HUDEP-2 (cell line): ENCODE results near the gene GCLM.
"Not testable (repeated sequence)": the region's sequence is repeated elsewhere in the genome, so short reads cannot be mapped to it uniquely, and the experiment has no call there.

Source experiments
- DNase-seq, 76 experiments: peaks; one replicate each; lab custom pipeline; 2025; ENCODE audit not compliant: unreplicated experiment in 76 of 76; lab: John Stamatoyannopoulos, UW

Gene GCLM

DNA sequence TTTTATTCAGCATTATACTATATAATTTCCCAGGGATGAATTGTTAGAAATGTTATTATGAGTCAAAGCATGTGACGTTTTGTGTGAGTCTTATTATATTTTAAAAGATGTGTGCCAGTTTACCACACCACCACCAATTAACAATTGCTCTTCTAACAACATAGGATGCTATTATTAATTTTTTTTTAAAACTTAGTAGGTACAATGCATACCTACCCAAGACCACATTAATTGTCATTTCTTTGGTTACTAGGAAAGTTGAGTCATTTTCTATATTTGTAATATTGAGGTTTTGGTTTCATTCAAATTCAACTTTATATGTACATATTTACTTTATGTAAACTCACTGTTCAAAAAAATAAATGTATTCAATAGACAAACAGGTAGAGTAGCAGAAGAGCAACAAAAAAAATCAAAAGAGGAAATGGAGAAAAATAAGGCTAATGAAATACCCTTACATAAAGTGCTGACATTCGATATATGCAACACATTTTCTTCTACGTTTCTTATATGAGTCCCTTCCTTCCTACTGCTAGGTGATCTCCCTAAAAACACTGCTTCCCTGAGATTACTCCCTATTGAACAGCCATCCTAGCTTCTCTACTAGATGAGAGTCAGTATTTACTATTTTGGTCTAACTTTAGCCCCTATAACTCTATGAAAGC is 9.6 kb downstream of the GCLM start:
- no peak for DNase-seq

DNA sequence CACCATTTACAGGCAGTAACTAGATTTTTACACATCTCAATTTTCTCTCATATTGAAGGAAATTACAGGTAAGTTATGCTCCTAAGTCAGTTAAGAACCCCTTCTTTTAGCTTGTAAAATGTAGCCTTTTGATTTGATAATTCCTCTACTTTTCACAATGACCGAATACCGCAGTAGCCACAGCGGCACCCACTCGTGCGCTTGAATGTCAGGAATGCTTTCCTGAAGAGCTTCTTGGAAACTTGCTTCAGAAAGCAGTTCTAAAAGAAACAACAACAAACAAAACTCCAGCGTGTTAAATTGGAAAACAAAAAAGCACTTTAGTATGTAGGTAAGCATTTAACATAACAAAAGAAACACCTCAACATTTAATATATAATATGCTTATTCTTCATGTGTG is 20.3 kb downstream of the GCLM start:
- no peak for DNase-seq

DNA sequence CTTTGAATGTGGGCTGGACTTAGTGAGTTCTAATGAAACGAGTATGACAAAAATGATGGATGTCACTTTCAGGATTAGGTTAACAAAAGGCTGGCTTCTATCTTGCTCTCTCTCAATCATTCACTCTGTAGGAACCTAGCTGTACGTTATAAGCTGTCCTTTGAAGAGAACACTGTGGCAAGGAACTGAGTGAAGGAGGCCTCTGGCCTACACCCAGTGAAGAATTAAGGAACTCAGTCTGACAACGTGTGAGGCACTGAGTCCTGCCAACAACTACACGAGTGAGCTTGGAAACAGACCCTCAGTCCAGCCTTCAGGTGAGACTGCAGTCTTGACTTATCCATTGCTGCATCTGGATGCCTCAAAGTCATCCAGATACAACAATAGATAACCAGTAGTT is 27.0 kb downstream of the GCLM start:
- no peak for DNase-seq

DNA sequence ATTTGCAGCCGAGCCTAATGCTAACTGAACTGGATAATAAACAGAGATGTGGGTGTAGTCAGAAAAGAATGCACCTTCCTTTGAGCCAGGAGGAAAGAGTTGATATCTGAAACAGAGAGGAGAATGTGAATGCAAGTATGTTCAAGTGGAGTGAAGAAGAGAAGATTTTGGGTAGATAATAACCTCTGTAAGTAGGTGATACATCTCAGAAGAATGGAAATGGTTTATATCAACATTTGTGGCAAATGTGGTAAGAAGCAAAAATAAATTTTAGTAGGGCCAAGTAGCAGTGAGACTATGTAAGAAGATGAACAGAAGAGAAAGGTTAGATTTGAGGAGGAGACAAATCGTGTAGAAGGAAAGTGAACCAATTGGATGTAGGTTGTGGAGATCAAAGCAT is 28.5 kb downstream of the GCLM start:
- DNase-seq, result no peak

DNA sequence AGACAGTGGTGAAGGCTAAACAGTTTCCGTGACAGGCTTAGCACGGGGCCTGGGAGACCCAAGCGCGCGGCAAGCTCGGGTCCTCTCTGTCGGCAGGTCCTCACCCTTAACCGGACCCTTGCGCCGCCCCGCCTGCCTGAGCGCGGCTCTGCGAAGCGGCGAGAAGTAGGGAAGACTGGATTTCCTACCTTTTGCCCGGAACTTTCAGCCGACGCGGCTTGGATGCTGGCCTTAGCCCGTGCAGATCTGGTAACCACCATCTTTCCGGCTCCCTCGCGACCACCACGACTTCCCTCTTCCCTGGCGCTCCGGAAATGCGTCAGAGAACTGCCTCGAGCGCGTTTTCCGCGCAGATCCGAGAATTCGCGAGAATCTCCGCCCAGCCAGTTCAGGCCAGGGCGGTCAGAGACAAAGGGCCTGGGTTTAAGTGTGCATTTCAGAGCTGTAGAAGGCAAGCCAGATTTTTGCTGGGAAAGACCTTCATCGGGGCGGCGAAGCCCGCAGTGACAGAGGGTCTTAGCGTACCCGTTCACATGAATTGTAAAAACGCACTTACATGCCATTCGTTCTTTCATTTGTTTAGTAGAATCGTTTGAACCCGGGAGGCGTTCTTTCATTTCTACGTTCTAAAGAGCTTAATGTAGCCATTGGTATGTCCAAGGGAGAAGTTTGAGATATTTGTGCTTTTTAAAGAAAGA is 30.2 kb downstream of the GCLM start, which contains the start of gene DNTTIP2:
Gene DNTTIP2 (minus strand): TSS at position 318 of the 698 bp plus-strand sequence. CDS start 58 bp downstream, at position 260.
- DNase-seq, result peak in 75 of 76 experiments; percentile 19 to 89 (median 79)

DNA sequence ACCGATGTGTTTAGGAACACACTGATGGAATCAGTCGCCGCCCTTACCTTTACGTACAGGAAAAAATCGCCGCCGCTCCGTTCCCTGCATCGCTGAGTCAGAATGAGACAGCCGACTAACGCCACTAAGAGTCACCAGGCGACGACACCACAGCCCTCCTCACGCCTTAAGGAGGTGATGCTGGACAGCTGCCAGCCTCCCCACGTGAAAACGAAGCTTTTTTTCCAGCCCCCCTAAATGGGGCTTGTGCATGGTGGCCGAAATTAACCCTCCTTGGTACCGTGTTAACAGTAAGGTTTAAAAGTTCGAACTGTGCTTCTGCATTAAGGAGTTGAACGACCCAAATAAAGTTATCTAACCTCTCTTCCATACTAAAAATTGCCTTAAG is 30.7 kb downstream of the GCLM start:
- DNase-seq, result peak in 58 of 76 experiments; percentile 1 to 60 (median 25)

DNA sequence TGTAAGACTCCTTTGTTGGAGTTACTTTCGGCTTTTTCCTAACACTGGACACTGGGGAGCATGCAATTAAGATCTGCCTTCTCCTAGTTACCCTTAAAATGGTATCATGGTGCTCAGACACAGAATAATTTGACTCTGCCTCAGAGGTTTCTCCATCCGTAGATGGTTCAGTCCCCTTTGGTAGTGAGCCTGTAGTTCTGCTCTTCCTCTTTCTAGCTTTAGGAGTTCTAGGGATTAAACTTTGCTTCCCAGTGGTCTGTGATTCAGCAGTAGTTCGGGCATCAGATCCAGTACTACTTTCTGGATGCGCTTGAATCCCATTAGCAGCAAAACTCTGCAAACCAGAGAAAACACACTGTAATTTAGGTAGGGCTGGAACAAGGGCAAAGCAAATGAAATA is 31.7 kb downstream of the GCLM start:
- no peak for DNase-seq

DNA sequence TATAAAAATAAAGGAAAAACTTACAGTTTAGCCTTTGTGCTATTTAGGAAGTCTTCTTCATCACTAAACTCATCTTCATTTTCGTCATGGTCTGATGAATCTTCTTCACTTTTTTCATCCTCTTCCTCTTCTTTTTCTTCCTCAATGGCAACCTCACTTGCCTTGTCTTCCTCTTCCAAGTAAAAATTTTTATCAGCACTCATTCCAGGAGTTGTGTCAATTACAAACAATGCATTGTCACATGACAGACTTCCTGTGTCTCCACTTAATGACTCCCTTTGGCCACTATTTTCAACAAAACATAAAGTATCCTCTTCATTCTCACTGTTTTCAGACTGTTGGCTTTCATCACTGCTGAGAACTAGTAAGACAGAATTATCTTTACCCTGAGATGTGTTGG is 33.0 kb downstream of the GCLM start:
- DNase-seq, result no peak

DNA sequence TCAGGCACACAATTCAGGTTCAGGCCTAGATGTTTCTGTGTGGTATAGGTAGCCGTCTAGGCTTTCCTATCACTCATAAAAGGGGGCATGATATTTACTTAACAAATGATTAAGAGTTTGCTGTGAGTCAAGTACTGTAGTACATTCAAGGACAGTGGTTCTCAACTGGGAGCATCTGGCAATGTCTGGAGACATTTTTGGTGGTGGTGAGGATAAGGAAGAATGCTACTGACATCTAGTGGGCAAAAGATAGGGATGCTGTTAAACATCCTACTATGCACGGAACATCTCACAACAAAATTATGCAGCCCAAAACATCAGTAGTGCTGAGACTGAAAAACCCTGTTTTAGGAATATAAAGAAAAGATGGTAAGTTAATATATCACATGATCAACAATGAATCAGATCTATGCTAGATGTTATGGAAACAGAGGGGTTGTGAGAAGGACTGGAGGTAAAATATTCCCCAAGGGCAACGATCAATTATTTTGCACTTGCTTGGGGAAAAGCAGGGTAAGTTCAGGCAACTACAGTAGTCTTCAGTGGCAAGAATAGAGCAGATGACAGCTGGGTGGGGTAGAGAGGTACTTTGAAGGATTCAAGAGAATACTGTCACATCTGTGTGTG is 35.1 kb downstream of the GCLM start:
- peak in 23 of 76 experiments; percentile 1 to 50 (median 15) for DNase-seq

DNA sequence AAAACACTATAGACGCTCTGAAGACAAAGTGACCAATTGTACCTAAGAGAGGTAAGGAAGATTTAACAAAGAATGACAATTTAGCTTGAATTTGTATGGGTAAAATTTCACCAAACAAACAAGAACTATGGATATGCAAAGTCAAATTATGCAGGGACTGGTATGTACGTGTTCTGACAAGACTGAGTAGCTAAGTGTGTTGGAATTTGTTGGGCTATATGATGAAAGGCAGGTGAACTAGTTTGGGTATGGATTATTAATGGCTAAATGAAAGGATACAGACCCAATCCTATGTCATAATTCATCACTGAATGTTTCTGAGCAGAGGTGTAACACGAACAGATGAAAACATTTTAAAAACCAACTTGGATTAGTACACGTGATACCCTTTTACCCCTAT is 37.9 kb downstream of the GCLM start:
- DNase-seq, result no peak

DNA sequence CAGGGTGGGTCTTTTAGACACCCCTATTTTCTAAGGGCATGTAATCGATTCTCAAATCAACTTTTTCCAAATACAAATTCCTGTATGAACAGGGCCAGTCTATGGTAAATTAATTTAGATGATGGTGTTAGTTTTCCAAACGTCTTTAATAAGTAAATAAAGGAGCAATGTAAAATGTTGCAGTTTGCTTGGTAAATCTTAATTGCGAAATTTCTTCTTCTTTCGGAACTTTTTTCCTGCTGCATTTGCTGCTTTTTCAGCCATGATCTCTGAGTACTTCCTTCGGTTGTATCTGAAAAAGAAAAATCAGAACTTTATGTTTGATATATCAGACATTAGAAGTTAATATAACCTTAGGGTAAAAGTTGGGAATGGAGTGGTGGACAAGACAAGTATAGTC is 39.6 kb downstream of the GCLM start:
- DNase-seq, result no peak

DNA sequence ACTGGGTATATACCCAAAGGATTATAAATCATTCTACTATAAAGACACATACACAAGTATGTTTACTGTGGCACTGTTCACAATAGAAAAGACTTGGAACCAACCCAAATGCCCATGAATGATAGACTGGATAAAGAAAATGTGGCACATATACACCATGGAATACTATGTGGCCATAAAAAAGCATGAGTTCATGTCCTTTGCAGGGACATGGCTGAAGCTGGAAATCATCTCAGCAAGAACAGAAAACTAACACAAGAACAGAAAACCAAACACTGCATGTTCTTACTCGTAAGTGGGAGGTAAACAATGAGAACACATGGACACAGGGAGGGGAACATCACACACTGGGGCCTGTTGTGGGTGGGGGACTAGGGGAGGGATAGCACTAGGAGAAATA is 40.7 kb downstream of the GCLM start:
- DNase-seq, result not testable (repeated sequence)

DNA sequence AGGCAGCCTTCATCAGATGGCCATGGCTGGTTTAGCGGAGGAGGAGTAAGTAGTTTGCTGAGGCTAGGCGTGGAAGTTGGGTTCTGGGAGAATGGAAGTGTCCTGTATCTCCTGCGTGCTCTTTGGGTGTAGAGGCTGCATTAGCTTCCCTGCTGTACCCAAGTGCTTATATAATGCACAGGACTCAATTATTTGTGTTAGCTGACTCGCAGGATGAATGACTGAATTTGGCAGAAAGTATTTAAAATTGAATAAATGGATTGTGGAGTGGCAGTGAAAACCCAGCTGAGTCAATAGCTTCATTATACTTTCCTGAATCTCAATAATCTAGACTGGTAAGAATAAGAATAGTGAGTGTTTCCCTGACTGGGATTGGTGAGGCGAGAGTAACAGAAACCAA is 44.0 kb downstream of the GCLM start:
- no peak for DNase-seq

DNA sequence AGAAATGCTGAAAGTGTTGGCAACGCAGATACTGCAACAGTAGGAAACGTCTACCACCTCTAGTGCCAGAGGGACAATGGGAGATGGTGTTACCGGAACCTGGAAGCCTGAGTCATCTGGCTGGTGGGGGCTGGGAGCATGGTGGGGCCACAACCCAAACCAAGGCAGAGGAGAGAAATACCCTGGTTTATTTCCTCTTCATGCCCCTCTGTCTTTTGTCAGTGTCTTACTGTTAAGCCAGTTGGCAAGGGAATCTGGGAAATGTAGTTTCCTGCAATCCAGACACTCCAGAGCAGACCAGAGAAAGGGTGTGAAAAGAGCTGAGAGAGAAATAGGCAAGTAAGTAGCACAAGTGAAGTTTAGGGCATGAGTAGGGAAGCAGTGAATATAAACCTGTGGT is 45.1 kb downstream of the GCLM start:
- DNase-seq, result no peak

DNA sequence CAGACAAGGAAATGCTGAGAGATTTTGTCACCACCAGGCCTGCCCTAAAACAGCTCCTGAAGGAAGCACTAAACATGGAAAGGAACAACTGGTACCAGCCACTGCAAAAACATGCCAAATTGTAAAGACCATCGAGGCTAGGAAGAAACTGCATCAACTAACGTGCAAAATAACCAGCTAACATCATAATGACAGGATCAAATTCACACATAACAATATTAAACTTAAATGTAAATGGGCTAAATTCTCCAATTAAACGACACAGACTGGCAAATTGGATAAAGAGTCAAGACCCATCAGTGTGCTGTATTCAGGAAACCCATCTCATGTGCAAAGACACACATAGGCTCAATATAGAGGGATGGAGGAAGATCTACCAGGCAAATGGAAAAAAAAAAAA is 51.6 kb downstream of the GCLM start:
- not testable (repeated sequence) for DNase-seq

DNA sequence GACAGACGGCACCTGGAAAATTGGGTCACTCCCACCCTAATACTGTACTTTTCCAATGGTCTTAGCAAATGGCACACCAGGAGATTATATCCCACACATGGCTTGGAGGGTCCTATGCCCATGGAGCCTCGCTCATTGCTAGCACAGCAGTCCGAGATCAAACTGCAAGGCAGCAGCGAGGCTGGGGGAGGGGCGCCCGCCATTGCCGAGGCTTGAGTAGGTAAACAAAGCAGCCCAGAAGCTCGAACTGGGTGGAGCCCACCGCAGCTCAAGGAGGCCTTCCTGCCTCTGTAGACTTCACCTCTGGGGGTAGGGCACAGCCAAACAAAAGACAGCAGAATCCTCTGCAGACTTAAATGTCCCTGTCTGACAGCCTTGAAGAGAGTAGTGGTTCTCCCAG is 53.2 kb downstream of the GCLM start:
- DNase-seq, result not testable (repeated sequence)

DNA sequence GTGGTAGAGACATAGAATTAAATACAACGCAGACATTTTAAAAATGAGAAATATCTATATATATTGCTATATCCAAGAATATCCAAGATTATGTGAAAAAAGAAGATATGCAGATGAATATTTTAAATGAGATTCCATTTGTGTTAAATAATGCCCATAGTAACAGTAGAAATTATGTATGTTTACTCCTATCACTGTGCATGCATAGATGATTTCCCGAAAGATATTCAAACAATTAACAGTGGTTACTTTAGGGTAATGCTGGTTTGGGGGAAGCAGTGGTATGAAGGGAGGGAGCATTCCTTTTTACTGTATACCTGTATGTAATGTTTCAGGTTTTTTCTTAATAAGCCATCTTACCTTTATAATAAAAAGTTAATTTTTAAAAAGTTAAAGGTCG is 55.3 kb downstream of the GCLM start:
- no peak for DNase-seq

DNA sequence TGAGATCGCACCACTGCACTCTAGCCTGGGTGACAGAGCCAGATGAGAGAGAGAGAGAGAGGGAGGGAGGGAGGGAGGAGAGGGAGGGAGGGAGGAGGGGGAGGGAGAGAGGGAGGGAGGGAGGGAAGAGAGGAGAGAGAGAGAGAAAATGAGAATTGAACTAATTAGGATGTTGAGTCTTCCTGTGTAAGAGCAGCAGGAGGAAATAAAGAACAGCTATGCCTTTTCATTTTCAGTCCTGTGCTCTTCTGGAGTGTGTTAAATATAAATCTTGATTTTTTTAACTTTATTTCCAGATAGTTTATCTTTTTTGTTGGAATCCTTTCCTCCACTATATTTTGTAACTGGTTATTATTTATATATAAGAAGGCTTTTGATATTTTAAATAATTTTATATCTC is 57.4 kb downstream of the GCLM start:
- DNase-seq, result no peak

DNA sequence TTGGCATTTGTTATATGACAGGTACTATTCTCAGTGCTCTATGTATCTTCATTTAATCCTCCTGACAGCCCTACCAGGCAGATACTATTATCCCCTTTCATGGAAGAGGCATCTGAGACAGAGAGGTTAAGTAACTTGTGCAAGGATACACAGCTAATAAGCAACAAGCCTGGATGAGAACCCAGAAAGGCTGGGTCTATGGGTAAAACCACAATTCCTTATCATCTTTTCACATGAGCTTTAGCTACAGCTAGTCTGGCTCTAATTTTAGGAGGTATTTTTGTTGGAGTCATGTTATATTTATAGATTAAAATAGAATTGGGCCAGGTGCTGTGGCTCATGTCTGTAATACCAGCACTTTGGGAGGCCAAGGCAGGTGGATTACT is 57.9 kb downstream of the GCLM start:
- DNase-seq, result peak in 23 of 76 experiments; percentile 2 to 62 (median 24)

DNA sequence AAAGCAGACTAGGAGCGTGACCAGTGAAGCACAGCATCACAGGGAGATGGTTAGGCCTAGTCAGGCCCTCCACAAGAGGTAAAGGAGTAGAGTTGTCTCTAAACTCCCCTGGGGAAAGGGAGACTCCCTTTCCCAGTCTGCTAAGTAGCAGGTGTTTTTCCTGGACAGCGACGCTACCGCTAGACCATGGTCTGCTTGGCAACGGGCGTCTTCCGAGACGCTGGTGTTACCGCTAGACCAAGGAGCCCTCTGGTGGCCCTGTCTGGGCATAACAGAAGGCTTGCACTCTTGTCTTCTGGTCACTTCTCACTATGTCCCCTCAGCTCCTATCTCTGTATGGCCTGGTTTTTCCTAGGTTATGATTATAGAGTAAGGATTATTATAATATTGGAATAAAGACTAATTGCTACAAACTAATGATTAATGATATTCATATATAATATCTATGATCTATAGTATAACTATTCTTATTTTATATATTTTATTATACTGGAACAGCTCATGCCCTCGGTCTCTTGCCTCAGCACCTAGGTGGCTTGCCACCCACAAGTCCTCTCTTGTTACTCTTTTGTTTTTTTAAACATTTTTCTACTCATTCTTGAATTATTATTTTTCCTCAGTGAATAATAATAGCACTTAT is 58.4 kb downstream of the GCLM start:
- DNase-seq, result peak in 40 of 76 experiments; percentile 2 to 73 (median 26)

DNA sequence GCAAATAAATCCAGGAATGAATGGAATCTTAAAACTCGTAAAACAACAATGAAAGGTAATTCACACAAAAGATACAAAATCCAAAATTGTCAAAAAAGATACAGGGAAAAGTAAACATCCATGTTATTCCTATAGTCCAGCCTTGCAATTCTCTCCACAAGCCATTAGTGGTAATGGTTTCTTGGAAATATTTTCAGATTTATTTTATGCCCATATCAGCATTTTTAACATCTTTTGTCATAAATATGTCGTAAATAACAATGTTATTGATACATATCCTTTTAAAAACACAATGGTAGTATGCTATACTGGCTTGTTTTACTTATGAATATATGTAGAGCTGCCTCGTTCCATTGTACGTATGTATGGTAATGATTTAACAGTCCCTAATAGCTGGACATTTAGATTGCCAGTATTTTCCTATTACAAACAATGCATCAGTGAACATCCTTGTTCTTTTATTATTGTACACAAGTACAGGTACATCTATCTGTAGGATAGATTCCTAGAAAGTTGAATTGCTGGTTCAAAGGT is 60.8 kb downstream of the GCLM start:
- no peak for DNase-seq
